Stimulated activated CD4-positive, alpha-beta T cell treated with anti-CD3 and anti-CD28 coated beads, Interleukin-4, amount 100 ng/mL, for 4 hours (primary cell): ENCODE measurements around the gene PARD3.

Experiments used
- DNase-seq, 2 experiments: peaks; one replicate each; pipeline ENCODE4 v3.0.0-alpha.2; 2020

Gene PARD3

GRCh38 chr10:34107626-34108516 is 707.2 kb downstream of the PARD3 start:
- DNase-seq = no peak

GRCh38 chr10:34106356-34106885 is 708.7 kb downstream of the PARD3 start:
- no peak for DNase-seq

- DNase-seq = no peak
These were observed 710.1 kb downstream of the PARD3 start for GRCh38 chr10:34104829-34105572.

- no peak for DNase-seq
These were observed 712.1 kb downstream of the PARD3 start for GRCh38 chr10:34102893-34103506.

- no peak for DNase-seq
These were observed 712.8 kb downstream of the PARD3 start for GRCh38 chr10:34102237-34102673.

GRCh38 chr10:34101001-34101400 is 714.1 kb downstream of the PARD3 start:
- DNase-seq = no peak

- DNase-seq = no peak
These were observed 716.1 kb downstream of the PARD3 start for GRCh38 chr10:34098821-34099567.

GRCh38 chr10:34097682-34098081 is 717.4 kb downstream of the PARD3 start:
- no peak for DNase-seq

GRCh38 chr10:34094961-34095360 is 720.1 kb downstream of the PARD3 start:
- no peak for DNase-seq

- DNase-seq = no peak
These were observed 720.9 kb downstream of the PARD3 start for GRCh38 chr10:34094146-34094696.

GRCh38 chr10:34092891-34093290 is 722.2 kb downstream of the PARD3 start:
- no peak for DNase-seq

- no peak for DNase-seq
These were observed 723.4 kb downstream of the PARD3 start for GRCh38 chr10:34091635-34092195.

- DNase-seq = no peak
These were observed 725.8 kb downstream of the PARD3 start for GRCh38 chr10:34089253-34089652.

- no peak for DNase-seq
These were observed 726.8 kb downstream of the PARD3 start for GRCh38 chr10:34088208-34088794.

- DNase-seq = no peak
These were observed 728.0 kb downstream of the PARD3 start for GRCh38 chr10:34087095-34087418.

GRCh38 chr10:34083567-34083966 is 731.5 kb downstream of the PARD3 start:
- DNase-seq = no peak

- DNase-seq = no peak
These were observed 733.1 kb downstream of the PARD3 start for GRCh38 chr10:34081948-34082347.

- DNase-seq = no peak
These were observed 733.8 kb downstream of the PARD3 start for GRCh38 chr10:34081347-34081743.

- no peak for DNase-seq
These were observed 734.4 kb downstream of the PARD3 start for GRCh38 chr10:34080485-34081346.

GRCh38 chr10:34079702-34080484 is 735.2 kb downstream of the PARD3 start:
- no peak for DNase-seq
